Hepatocyte (in vitro differentiated cells): ENCODE data around the gene SLC25A44. TPM values are rescaled to one million over a fixed set of nuclear protein-coding genes. Genes with fewer than 3 reads are reported as not detected.

ENCODE experiments used
- DNase-seq: peaks from one replicate; pipeline ENCODE4 v3.0.0-alpha.2; 2016; ENCODE audit warnings: low spot score
- H2AFZ ChIP-seq: fragments of 200-600 bp; sonication (generic); 2 replicates; pipeline ENCODE4 v1.6.0; 2016; ENCODE audit warnings: antibody characterized with exemption, mild to moderate bottlenecking
- H3K27ac ChIP-seq: fragments of 200-600 bp; sonication (generic); 2 replicates; pipeline ENCODE4 v1.5.1; 2016; ENCODE audit warnings: mild to moderate bottlenecking
- H3K27me3 ChIP-seq: fragments of 200-600 bp; sonication (generic); 2 replicates; pipeline ENCODE4 v1.6.1; 2016
- H3K36me3 ChIP-seq: fragments of 200-600 bp; sonication (generic); replicated peaks from 2 replicates; pipeline ENCODE4 v1.5.1; 2016; ENCODE audit warnings: low read depth; ENCODE audit not compliant: insufficient read depth
- H3K4me1 ChIP-seq: fragments of 200-600 bp; sonication (generic); 2 replicates; pipeline ENCODE4 v1.5.1; 2016; ENCODE audit warnings: mild to moderate bottlenecking, moderate library complexity; ENCODE audit not compliant: insufficient read depth
- H3K4me2 ChIP-seq: fragments of 200-600 bp; sonication (generic); 2 replicates; pipeline ENCODE4 v1.6.0; 2016
- H3K4me3 ChIP-seq: fragments of 200-600 bp; sonication (generic); 2 replicates; pipeline ENCODE4 v1.5.1; 2016; ENCODE audit warnings: mild to moderate bottlenecking
- H3K79me2 ChIP-seq: fragments of 200-600 bp; sonication (generic); 2 replicates; pipeline ENCODE4 v1.6.0; 2017; ENCODE audit warnings: mild to moderate bottlenecking
- H3K9me2 ChIP-seq: fragments of 200-600 bp; sonication (generic); replicated peaks from 2 replicates; pipeline ENCODE4 v1.6.0; 2017; ENCODE audit warnings: mild to moderate bottlenecking; ENCODE audit not compliant: insufficient read depth
- H3K9me3 ChIP-seq: fragments of 200-600 bp; sonication (generic); 2 replicates; pipeline ENCODE4 v1.5.1; 2016; ENCODE audit warnings: low read depth, mild to moderate bottlenecking
- H4K20me1 ChIP-seq: fragments of 200-600 bp; sonication (generic); 2 replicates; pipeline ENCODE4 v1.6.0; 2016; ENCODE audit warnings: mild to moderate bottlenecking; ENCODE audit not compliant: insufficient read depth, poor library complexity, severe bottlenecking
- CTCF ChIP-seq: fragments of 200-600 bp; sonication (generic); IDR thresholded peaks from 2 replicates; pipeline ENCODE4 v1.5.1; 2016; ENCODE audit warnings: antibody characterized with exemption, mild to moderate bottlenecking; ENCODE audit not compliant: poor library complexity
- EZH2 ChIP-seq: fragments of 200-600 bp; sonication (generic); IDR thresholded peaks from 2 replicates; pipeline ENCODE4 v1.6.1; 2016; ENCODE audit warnings: antibody characterized with exemption, mild to moderate bottlenecking, borderline replicate concordance
- EZH2phosphoT487 ChIP-seq: fragments of 200-600 bp; sonication (generic); IDR thresholded peaks from one replicate; pipeline ENCODE4 v1.6.1; 2018; ENCODE audit warnings: antibody characterized with exemption, mild to moderate bottlenecking, low read depth, moderate library complexity; ENCODE audit not compliant: unreplicated experiment, severe bottlenecking
- WGBS: methylation state at CpG from one replicate; pipeline ENCODE4 v1.1.6; 2016; ENCODE audit warnings: low lambda C conversion rate; ENCODE audit errors: missing lambda C conversion rate; 5-methylcytosine and 5-hydroxymethylcytosine counted together
- polyA plus RNA-seq: library from polyadenylated mRNA; unstranded; fragments of >200 nt; fragmentation: Nextera tagmentation; extraction: Ambion mirVana; gene quantifications from 2 replicates; pipeline ENCODE4 v1.2.1, GENCODE V29; 2016
- total RNA-seq: library from RNA; depleted of rRNA; stranded (reverse); fragments of >200 nt; gene quantifications from 2 replicates; pipeline ENCODE4 v1.2.3, GENCODE V29; 2014

The SLC25A44 gene
- total and polyA plus RNA-seq, 2 experiments from 2014 or later: 16.9 to 19.3 TPM

GRCh38 chr1:156164125-156164831 lies 29.6 kb upstream of the SLC25A44 start:
- no peaks in the 10 kb centered on the region for H3K9me2 ChIP-seq
- H3K79me2 ChIP-seq: no peaks in the 10 kb centered on the region
- H3K9me3 ChIP-seq: no peaks in the 10 kb centered on the region
- DNase-seq: no peak
- WGBS: 84% methylated on average over 6 of the region's 6 CpGs
- no peak overlapping the region for H3K4me2 ChIP-seq
- no peaks in the 10 kb centered on the region for H3K27me3 ChIP-seq
- H2AFZ ChIP-seq: no peak overlapping the region
- no peaks in the 10 kb centered on the region for H3K36me3 ChIP-seq
- peaks cover 10% of the 10 kb centered on the region for H3K4me1 ChIP-seq
- no peak overlapping the region for H3K4me3 ChIP-seq
- no peak for TF ChIP-seq CTCF
- TF ChIP-seq EZH2: no peak
- no peak for TF ChIP-seq EZH2phosphoT487
- no peak overlapping the region for H3K27ac ChIP-seq
- H4K20me1 ChIP-seq: no peaks in the 10 kb centered on the region

- H3K36me3 ChIP-seq: no peaks in the 10 kb centered on the region
- H3K27ac ChIP-seq: no peak overlapping the region
- no peak for DNase-seq
- H3K79me2 ChIP-seq: no peaks in the 10 kb centered on the region
- H3K9me3 ChIP-seq: no peaks in the 10 kb centered on the region
- no peak overlapping the region for H3K4me3 ChIP-seq
- no peak overlapping the region for H2AFZ ChIP-seq
- no peaks in the 10 kb centered on the region for H3K27me3 ChIP-seq
- WGBS: 84% methylated on average over 2 of the region's 2 CpGs
- H3K4me1 ChIP-seq: peaks cover 10% of the 10 kb centered on the region
- TF ChIP-seq CTCF (no peak), EZH2 (no peak), EZH2phosphoT487 (no peak)
- no peaks in the 10 kb centered on the region for H4K20me1 ChIP-seq
- H3K4me2 ChIP-seq: no peak overlapping the region
- H3K9me2 ChIP-seq: no peaks in the 10 kb centered on the region
Measured at GRCh38 chr1:156165083-156165482, 28.8 kb upstream of the SLC25A44 start.

- H3K9me3 ChIP-seq: no peaks in the 10 kb centered on the region
- TF ChIP-seq EZH2phosphoT487: no peak
- no peak for TF ChIP-seq CTCF
- no peak for TF ChIP-seq EZH2
Measured at GRCh38 chr1:156167536-156167935, 26.4 kb upstream of the SLC25A44 start.

More at GRCh38 chr1:156167536-156167935, 26.4 kb upstream of the SLC25A44 start:
- Histone ChIP-seq H3K27ac (no peak overlapping the region), H3K27me3 (no peaks in the 10 kb centered on the region), H3K4me1 (no peaks in the 10 kb centered on the region), H3K4me3 (no peak overlapping the region), H3K36me3 (no peaks in the 10 kb centered on the region), H3K9me2 (no peaks in the 10 kb centered on the region), H4K20me1 (no peaks in the 10 kb centered on the region), H3K4me2 (no peak overlapping the region), H2AFZ (no peak overlapping the region), H3K79me2 (no peaks in the 10 kb centered on the region)
- DNase-seq: no peak
- 84% methylated on average over 5 of the region's 5 CpGs for WGBS
